Activated CD4-positive, alpha-beta T cell treated with anti-CD3 and anti-CD28 coated beads, Interleukin-2, amount 50 U/mL, for 16 hours (primary cell): ENCODE measurements around the gene TET2.

Source experiments
- DNase-seq: peaks from one replicate; pipeline ENCODE4 v3.0.0-alpha.2; 2020

The TET2 gene

DNA sequence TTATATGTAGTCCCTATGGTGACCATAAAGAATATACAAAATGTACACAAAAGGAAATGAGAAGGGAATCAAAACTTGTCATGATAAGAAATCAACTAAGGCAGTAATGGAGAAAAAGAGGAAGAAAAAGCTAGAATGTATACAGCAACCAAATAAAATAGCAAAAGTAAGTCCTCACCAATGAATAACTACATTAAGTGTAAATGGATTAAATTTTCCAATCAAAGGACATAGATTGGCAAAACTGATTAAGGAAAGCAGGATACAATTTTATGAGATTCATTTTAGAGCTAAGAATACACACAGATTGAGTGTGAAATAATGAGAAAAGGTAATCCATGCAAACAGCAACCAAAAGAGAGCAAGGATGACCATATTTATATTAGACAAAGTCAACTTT is 157.4 kb downstream of the TET2 start:
- DNase-seq = no peak

DNA sequence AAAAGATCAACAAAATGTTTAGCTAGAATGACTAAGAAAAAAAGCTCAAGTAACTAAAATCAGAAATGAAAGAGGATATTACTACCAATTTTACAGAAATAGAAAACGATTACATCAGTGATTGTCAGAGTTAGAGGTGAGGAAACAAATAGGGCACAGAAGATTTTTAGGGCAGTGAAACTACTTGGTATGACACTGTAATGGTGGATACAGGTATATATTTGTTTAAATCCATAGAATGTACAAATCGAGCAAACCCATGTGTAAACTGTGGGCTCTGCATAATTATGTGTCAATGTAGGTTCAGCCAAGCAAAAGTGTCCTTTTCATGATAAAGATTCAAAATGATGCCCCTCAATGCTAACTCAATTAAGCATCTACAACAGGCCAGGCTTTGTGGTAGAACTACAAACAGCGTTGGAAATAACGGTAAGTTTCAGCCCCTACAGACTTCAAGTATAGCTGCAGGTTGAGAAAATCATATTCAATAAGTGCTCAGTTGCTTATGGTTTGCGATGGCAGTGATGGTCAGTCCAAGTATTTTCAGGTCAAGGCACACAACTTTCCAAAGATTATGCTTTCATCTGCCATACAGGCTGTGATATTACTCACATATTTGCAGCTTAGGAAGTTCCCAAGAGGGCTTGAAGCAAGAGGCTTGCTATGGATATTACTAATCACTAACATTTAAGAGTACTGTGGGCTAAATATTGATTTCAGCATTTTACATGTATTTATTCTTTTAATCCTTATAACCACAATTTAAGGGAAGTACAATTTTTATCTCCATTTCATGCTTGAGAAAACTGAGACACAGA is 158.6 kb downstream of the TET2 start:
- DNase-seq = peak; percentile 68

GRCh38 chr4:105306158-105306781 is 159.6 kb downstream of the TET2 start:
- DNase-seq = peak; percentile 95

DNA sequence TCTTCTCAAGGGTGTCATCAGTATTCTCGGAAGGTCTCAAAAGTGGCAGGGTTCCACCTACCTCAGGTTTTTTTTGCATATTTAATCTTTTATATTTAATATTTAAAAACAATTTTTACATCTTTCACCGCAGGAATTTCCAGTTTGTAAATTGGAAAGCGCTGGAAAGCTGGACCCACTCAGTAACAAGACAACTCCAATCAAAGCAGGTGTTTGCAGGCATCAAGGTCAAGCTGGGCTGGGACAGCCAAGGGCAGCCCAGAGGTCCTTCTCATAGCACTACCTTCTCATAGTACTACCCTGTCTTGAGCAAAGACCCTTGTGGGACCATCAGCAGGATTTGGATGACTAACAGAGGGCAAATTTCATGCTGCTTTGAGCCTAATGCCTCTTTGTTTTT is 160.1 kb downstream of the TET2 start:
- DNase-seq = peak; percentile 3

DNA sequence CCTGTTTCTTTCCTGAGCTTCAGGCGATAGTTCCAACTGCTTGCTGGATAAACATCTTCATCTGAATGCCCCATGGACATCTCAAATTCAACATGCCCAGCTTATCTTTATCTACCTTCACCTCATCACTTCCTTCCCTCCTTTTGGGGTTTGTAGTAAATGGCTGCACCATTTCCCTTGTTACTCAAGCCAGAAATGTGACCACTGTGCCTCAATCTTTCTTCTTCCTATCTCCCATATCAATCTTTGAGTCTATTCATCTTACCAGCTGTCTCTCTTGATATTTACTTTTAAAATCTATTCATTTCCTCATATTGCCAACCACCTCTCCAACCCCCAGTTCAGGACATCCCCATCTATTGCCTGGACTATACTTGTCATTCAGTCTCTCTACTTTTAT is 171.8 kb downstream of the TET2 start:
- no peak for DNase-seq

- peak; percentile 67 for DNase-seq
Observed at GRCh38 chr4:105327222-105327621, 180.5 kb downstream of the TET2 start.

GRCh38 chr4:105327956-105328355 is 181.3 kb downstream of the TET2 start:
- DNase-seq = no peak

GRCh38 chr4:105329081-105329480 is 182.4 kb downstream of the TET2 start:
- no peak for DNase-seq
